OCI-LY3 (cell line): ENCODE data around the gene MARCHF3.
"Not testable (repeated sequence)": the region's sequence is repeated elsewhere in the genome, so short reads cannot be mapped to it uniquely, and the experiment has no call there.

Experiments
- H2AFZ ChIP-seq: fragments of 200-600, 300-600 bp; shearing (Covaris generic); 2 replicates; pipeline ENCODE4 v1.6.0; 2014; ENCODE audit warnings: antibody characterized with exemption, low read depth, low read length
- H3K27ac ChIP-seq: fragments of 200-600, 300-600 bp; sonication (generic); 2 replicates; pipeline ENCODE4 v1.5.1; 2014; ENCODE audit warnings: mild to moderate bottlenecking, low read length, moderate library complexity, mixed read lengths
- H3K27me3 ChIP-seq: fragments of 200-600, 300-600 bp; sonication (generic); 2 replicates; pipeline ENCODE4 v1.6.1; 2014; ENCODE audit warnings: low read depth, low read length, mixed read lengths
- H3K36me3 ChIP-seq: fragments of 200-600, 300-600 bp; sonication (generic); replicated peaks from 2 replicates; pipeline ENCODE3; 2014; ENCODE audit warnings: low read depth, low read length, mixed read lengths
- H3K4me1 ChIP-seq: fragments of 300-600, 200-600 bp; sonication (generic); 2 replicates; pipeline ENCODE4 v1.6.1; 2014; ENCODE audit warnings: low read length, mixed read lengths
- H3K4me2 ChIP-seq: fragments of 200-600, 300-600 bp; sonication (generic); 2 replicates; pipeline ENCODE4 v1.6.1; 2014; ENCODE audit warnings: low read length, mixed read lengths
- H3K4me3 ChIP-seq: fragments of 300-600, 200-600 bp; sonication (generic); 2 replicates; pipeline ENCODE4 v1.5.1; 2014; ENCODE audit warnings: antibody characterized with exemption, mild to moderate bottlenecking, low read length, moderate library complexity
- H3K79me2 ChIP-seq: fragments of 300-600, 200-600 bp; shearing (Covaris generic); 2 replicates; pipeline ENCODE4 v1.6.1; 2014; ENCODE audit warnings: mild to moderate bottlenecking, low read length, mixed read lengths
- H3K9ac ChIP-seq: fragments of 300-600, 200-600 bp; shearing (Covaris generic); 2 replicates; pipeline ENCODE4 v1.6.0; 2014; ENCODE audit warnings: mild to moderate bottlenecking, low read length, moderate library complexity
- H3K9me3 ChIP-seq: fragments of 200-600, 300-600 bp; shearing (Covaris generic); 2 replicates; pipeline ENCODE4 v1.6.1; 2014; ENCODE audit warnings: low read length, mixed read lengths; ENCODE audit not compliant: insufficient read depth
- H4K20me1 ChIP-seq: fragments of 200-600, 300-600 bp; sonication (generic); 2 replicates; pipeline ENCODE4 v1.6.1; 2016; ENCODE audit warnings: low read length, mixed read lengths; ENCODE audit not compliant: insufficient read depth
- CTCF ChIP-seq: fragments of 200-600, 300-600 bp; sonication (generic); IDR thresholded peaks from 2 replicates; pipeline ENCODE4 v1.5.1; 2014; ENCODE audit warnings: antibody characterized with exemption, low read length, low read depth
- EZH2phosphoT487 ChIP-seq: fragments of 200-600 bp; shearing (Covaris generic); IDR thresholded peaks from 2 replicates; pipeline ENCODE4 v1.6.1; 2018; ENCODE audit warnings: antibody characterized with exemption, mixed run types, low read depth

The MARCHF3 gene

GRCh38 chr5:127024821-127025220 lies 5.5 kb downstream of the MARCHF3 start:
- H4K20me1 ChIP-seq: no peaks in the 10 kb centered on the region
- peaks cover 8% of the 10 kb centered on the region; the same call in 1 of the 2 replicates for H3K79me2 ChIP-seq
- no peaks in the 10 kb centered on the region for H3K36me3 ChIP-seq
- no peak overlapping the region for H3K4me2 ChIP-seq
- no peak overlapping the region for H3K4me3 ChIP-seq
- no peak overlapping the region for H3K27ac ChIP-seq
- H3K27me3 ChIP-seq: no peaks in the 10 kb centered on the region; the same call in 1 of the 2 replicates
- H3K4me1 ChIP-seq: peaks cover 10% of the 10 kb centered on the region
- no peak overlapping the region for H2AFZ ChIP-seq
- H3K9ac ChIP-seq: no peak overlapping the region
- TF ChIP-seq CTCF: no peak
- no peak for TF ChIP-seq EZH2phosphoT487
- H3K9me3 ChIP-seq: no peaks in the 10 kb centered on the region

DNA sequence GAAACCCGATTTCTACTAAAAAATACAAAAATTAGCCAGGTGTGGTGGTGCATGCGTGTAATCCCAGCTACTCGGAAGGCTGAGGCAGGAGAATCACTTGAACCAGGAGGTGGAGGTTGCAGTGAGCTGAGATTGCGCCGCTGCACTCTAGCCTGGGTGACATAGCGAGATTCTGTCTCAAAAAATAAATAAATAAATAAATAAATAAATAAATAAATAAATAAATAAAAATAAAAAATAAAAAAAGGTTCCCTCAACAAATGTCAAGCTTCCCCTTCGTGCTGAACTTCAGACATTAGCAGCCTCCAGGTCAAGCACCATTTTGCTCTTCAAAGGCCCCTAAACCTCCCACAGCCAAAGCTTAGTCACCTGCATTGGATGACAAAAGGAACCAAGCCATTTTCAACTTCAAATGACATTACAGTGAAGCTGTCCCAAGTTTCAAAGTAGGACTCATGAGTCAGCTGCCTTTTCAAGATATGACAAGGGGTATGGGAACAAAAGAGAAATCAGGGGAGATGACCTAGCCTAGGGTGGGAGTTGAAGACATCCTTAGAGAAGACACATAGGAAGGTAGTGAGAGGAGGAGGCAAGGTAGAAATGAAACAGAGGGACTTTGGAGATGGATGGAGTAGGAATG lies 6.7 kb downstream of the MARCHF3 start:
- H3K27me3 ChIP-seq, H3K36me3 ChIP-seq, H3K4me2 ChIP-seq, H4K20me1 ChIP-seq, H3K4me1 ChIP-seq, H3K27ac ChIP-seq, H3K9ac ChIP-seq, H2AFZ ChIP-seq, H3K4me3 ChIP-seq, H3K79me2 ChIP-seq, H3K9me3 ChIP-seq: not testable (repeated sequence)

DNA sequence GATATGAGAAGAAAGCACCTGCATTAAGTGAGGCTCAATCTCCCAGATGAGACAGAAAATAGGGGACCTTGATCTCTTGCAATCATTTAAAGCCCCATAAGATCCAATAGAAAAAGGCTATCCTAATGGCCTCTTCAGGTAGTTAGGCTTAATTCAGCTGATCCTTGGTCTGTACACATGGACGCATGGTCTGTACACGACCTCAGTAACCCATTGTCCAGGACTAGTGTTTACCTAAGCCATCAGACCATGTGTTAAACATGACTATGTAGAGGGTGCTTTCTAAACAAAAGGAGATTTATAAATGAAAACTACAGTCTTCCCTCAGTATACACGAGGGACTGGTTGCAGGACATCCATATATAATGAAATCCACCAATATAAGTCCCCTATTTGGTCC lies 7.5 kb downstream of the MARCHF3 start:
- no peak overlapping the region for H3K4me2 ChIP-seq
- H3K4me1 ChIP-seq: no peaks in the 10 kb centered on the region
- TF ChIP-seq EZH2phosphoT487 (no peak), CTCF (no peak)
- no peak overlapping the region for H3K9ac ChIP-seq
- no peak overlapping the region for H2AFZ ChIP-seq
- no peaks in the 10 kb centered on the region for H4K20me1 ChIP-seq
- no peaks in the 10 kb centered on the region for H3K9me3 ChIP-seq
- H3K27me3 ChIP-seq: no peaks in the 10 kb centered on the region
- H3K4me3 ChIP-seq: no peak overlapping the region
- H3K36me3 ChIP-seq: no peaks in the 10 kb centered on the region
- no peak overlapping the region for H3K27ac ChIP-seq
- H3K79me2 ChIP-seq: peaks cover 8% of the 10 kb centered on the region; the same call in 1 of the 2 replicates

GRCh38 chr5:127019928-127020327 lies 10.4 kb downstream of the MARCHF3 start:
- Histone ChIP-seq H3K9ac (no peak overlapping the region), H3K27ac (no peak overlapping the region), H3K4me3 (no peak overlapping the region), H3K9me3 (no peaks in the 10 kb centered on the region), H3K27me3 (no peaks in the 10 kb centered on the region), H3K79me2 (no peaks in the 10 kb centered on the region; the same call in 1 of the 2 replicates), H3K36me3 (no peaks in the 10 kb centered on the region), H2AFZ (no peak overlapping the region), H3K4me2 (no peak overlapping the region), H3K4me1 (peaks cover 6% of the 10 kb centered on the region), H4K20me1 (no peaks in the 10 kb centered on the region)
- TF ChIP-seq EZH2phosphoT487 (no peak), CTCF (no peak)

DNA sequence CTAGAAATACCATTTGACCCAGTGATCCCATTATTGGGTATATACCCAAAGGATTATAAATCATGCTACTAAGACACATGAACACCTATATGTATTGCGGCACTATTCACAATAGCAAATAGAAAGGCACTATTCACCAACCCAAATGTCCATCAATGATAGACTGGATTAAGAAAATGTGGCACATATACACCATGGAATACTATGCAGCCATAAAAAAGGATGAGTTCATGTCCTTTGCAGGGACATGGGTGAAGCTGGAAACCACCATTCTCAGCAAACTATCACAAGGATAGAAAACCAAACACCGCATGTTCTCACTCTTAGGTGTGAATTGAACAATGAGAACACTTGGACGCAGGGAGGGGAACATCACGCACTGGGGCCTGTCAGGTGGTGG lies 13.6 kb downstream of the MARCHF3 start:
- not testable (repeated sequence) for H3K4me2 ChIP-seq, H2AFZ ChIP-seq, H3K9me3 ChIP-seq, H3K4me3 ChIP-seq, H3K36me3 ChIP-seq, H3K27ac ChIP-seq, H4K20me1 ChIP-seq, H3K79me2 ChIP-seq, H3K9ac ChIP-seq, H3K27me3 ChIP-seq
- peaks cover 38% of the 10 kb centered on the region for H3K4me1 ChIP-seq
